ENCODE results near the gene NHSL2.

NHSL2 gene

GRCh38 chrX:72016881-72017783 is 106.5 kb downstream of the NHSL2 start:
- H3K4me1 ChIP-seq (ENCODE audit: control insufficient read depth in 2 of 2, insufficient read depth in 1 of 2, low read depth in 1 of 2, low read length in 2 of 2): peaks cover 0 to 4% of the 10 kb centered on the region in 2 donors
- H2BK12ac ChIP-seq (ENCODE audit: low read length): no peak overlapping the region
- no peak overlapping the region for H3K4me3 ChIP-seq (ENCODE audit: low read length in 2 of 2)
- H3K27me3 ChIP-seq (ENCODE audit: control insufficient read depth in 3 of 3, insufficient read depth in 3 of 3, low read depth in 1 of 3, low read length in 3 of 3): no peaks in the 10 kb centered on the region
- no peak overlapping the region for H3K18ac ChIP-seq (ENCODE audit: low read length)
- no peak overlapping the region for H2BK15ac ChIP-seq (ENCODE audit: low read length)
- no peak overlapping the region for H4K91ac ChIP-seq (ENCODE audit: low read depth, low read length, poor library complexity)
- no peak overlapping the region for H2AK5ac ChIP-seq (ENCODE audit: low read depth, low read length)
- no peak overlapping the region for H3K4ac ChIP-seq (ENCODE audit: low read length)
- WGBS, 2 donors (ENCODE audit: extremely low coverage in 2 of 2, insufficient read length in 2 of 2, insufficient replicate concordance in 1 of 2): no CpG with 5 or more reads among the region's 4 CpGs
- H3K36me3 ChIP-seq (replicated peaks in 1 of 2; ENCODE audit: control insufficient read depth in 2 of 2, insufficient read depth in 2 of 2, low read length in 2 of 2): peaks cover 0 to 32% of the 10 kb centered on the region in 2 donors
- no peaks in the 10 kb centered on the region for H3K79me1 ChIP-seq (ENCODE audit: low read depth, low read length)
- no peak for DNase-seq (ENCODE audit: low spot score)
- H4K8ac ChIP-seq (ENCODE audit: low read depth, low read length): no peak overlapping the region
- no peak overlapping the region for H3K9ac ChIP-seq (ENCODE audit: low read depth, low read length, poor library complexity)
- H3K23ac ChIP-seq (ENCODE audit: low read depth, low read length, poor library complexity): no peak overlapping the region
- no peak overlapping the region for H2AFZ ChIP-seq (ENCODE audit: low read length)
- H2BK5ac ChIP-seq (ENCODE audit: low read length): no peak overlapping the region
- H3K27ac ChIP-seq (replicated peaks; ENCODE audit: low read length): no peak overlapping the region
- no peak overlapping the region for H3K14ac ChIP-seq (ENCODE audit: low read length)
- H3K4me2 ChIP-seq (ENCODE audit: insufficient read depth, low read length, poor library complexity, severe bottlenecking): no peak overlapping the region
- peaks cover 0 to 3% of the 10 kb centered on the region in 2 donors for H3K9me3 ChIP-seq (replicated peaks in 1 of 2; ENCODE audit: control insufficient read depth in 2 of 2, insufficient read depth in 1 of 2, low read depth in 1 of 2, low read length in 2 of 2)
- no peak overlapping the region for H2BK120ac ChIP-seq (ENCODE audit: low read depth, low read length)

GRCh38 chrX:72018277-72019112 is 107.8 kb downstream of the NHSL2 start:
- no peak overlapping the region for H2BK120ac ChIP-seq (ENCODE audit: low read depth, low read length)
- DNase-seq (ENCODE audit: low spot score): peak; percentile 64
- WGBS, 2 donors (ENCODE audit: extremely low coverage in 2 of 2, insufficient read length in 2 of 2, insufficient replicate concordance in 1 of 2): no CpG with 5 or more reads among the region's 70 CpGs

GRCh38 chrX:72019487-72019886 is 108.8 kb downstream of the NHSL2 start:
- no peak overlapping the region for H2BK12ac ChIP-seq (ENCODE audit: low read length)
- H3K14ac ChIP-seq (ENCODE audit: low read length): no peak overlapping the region
- H3K36me3 ChIP-seq (replicated peaks in 1 of 2; ENCODE audit: control insufficient read depth in 2 of 2, insufficient read depth in 2 of 2, low read length in 2 of 2): peaks cover 2 to 47% of the 10 kb centered on the region in 2 donors
- peaks cover 0 to 4% of the 10 kb centered on the region in 2 donors for H3K4me1 ChIP-seq (ENCODE audit: control insufficient read depth in 2 of 2, insufficient read depth in 1 of 2, low read depth in 1 of 2, low read length in 2 of 2)
- H3K9ac ChIP-seq (ENCODE audit: low read depth, low read length, poor library complexity): no peak overlapping the region
- no peak overlapping the region for H3K4ac ChIP-seq (ENCODE audit: low read length)
- no peak overlapping the region for H3K18ac ChIP-seq (ENCODE audit: low read length)
- no peak overlapping the region for H2AFZ ChIP-seq (ENCODE audit: low read length)
- H4K91ac ChIP-seq (ENCODE audit: low read depth, low read length, poor library complexity): no peak overlapping the region
- H2AK5ac ChIP-seq (ENCODE audit: low read depth, low read length): no peak overlapping the region
- H3K4me2 ChIP-seq (ENCODE audit: insufficient read depth, low read length, poor library complexity, severe bottlenecking): no peak overlapping the region
- H3K27ac ChIP-seq (replicated peaks; ENCODE audit: low read length): no peak overlapping the region
- no peak overlapping the region for H4K8ac ChIP-seq (ENCODE audit: low read depth, low read length)
- H3K27me3 ChIP-seq (ENCODE audit: control insufficient read depth in 3 of 3, insufficient read depth in 3 of 3, low read depth in 1 of 3, low read length in 3 of 3): no peaks in the 10 kb centered on the region
- no peaks in the 10 kb centered on the region for H3K9me3 ChIP-seq (replicated peaks in 1 of 2; ENCODE audit: control insufficient read depth in 2 of 2, insufficient read depth in 1 of 2, low read depth in 1 of 2, low read length in 2 of 2)
- H2BK15ac ChIP-seq (ENCODE audit: low read length): no peak overlapping the region
- no peak overlapping the region for H2BK5ac ChIP-seq (ENCODE audit: low read length)
- no peak for DNase-seq (ENCODE audit: low spot score)
- WGBS, 2 donors (ENCODE audit: extremely low coverage in 2 of 2, insufficient read length in 2 of 2, insufficient replicate concordance in 1 of 2): no CpG with 5 or more reads among the region's 3 CpGs
- H2BK120ac ChIP-seq (ENCODE audit: low read depth, low read length): no peak overlapping the region
- H3K23ac ChIP-seq (ENCODE audit: low read depth, low read length, poor library complexity): no peak overlapping the region
- no peaks in the 10 kb centered on the region for H3K79me1 ChIP-seq (ENCODE audit: low read depth, low read length)
- H3K4me3 ChIP-seq (ENCODE audit: low read length in 2 of 2): no peak overlapping the region

More at GRCh38 chrX:72018277-72019112, 107.8 kb downstream of the NHSL2 start:
- peak overlapping the region; percentile 44 for H3K9ac ChIP-seq (ENCODE audit: low read depth, low read length, poor library complexity)
- no peak overlapping the region for H2BK5ac ChIP-seq (ENCODE audit: low read length)
- peaks cover 2 to 38% of the 10 kb centered on the region in 2 donors for H3K36me3 ChIP-seq (replicated peaks in 1 of 2; ENCODE audit: control insufficient read depth in 2 of 2, insufficient read depth in 2 of 2, low read length in 2 of 2)
- H3K27me3 ChIP-seq (ENCODE audit: control insufficient read depth in 3 of 3, insufficient read depth in 3 of 3, low read depth in 1 of 3, low read length in 3 of 3): no peaks in the 10 kb centered on the region
- H3K79me1 ChIP-seq (ENCODE audit: low read depth, low read length): no peaks in the 10 kb centered on the region
- peak overlapping the region; percentile 49 for H2AFZ ChIP-seq (ENCODE audit: low read length)
- no peak overlapping the region for H4K8ac ChIP-seq (ENCODE audit: low read depth, low read length)
- H3K4me3 ChIP-seq (ENCODE audit: low read length in 2 of 2): no peak overlapping the region
- H3K4ac ChIP-seq (ENCODE audit: low read length): no peak overlapping the region
- H3K14ac ChIP-seq (ENCODE audit: low read length): no peak overlapping the region
- H3K4me2 ChIP-seq (ENCODE audit: insufficient read depth, low read length, poor library complexity, severe bottlenecking): peak overlapping the region; percentile 43
- no peak overlapping the region for H3K23ac ChIP-seq (ENCODE audit: low read depth, low read length, poor library complexity)
- H3K9me3 ChIP-seq (replicated peaks in 1 of 2; ENCODE audit: control insufficient read depth in 2 of 2, insufficient read depth in 1 of 2, low read depth in 1 of 2, low read length in 2 of 2): no peaks in the 10 kb centered on the region
- no peak overlapping the region for H4K91ac ChIP-seq (ENCODE audit: low read depth, low read length, poor library complexity)
- H3K18ac ChIP-seq (ENCODE audit: low read length): peak overlapping the region; percentile 71
- peaks cover 0 to 4% of the 10 kb centered on the region in 2 donors for H3K4me1 ChIP-seq (ENCODE audit: control insufficient read depth in 2 of 2, insufficient read depth in 1 of 2, low read depth in 1 of 2, low read length in 2 of 2)
- no peak overlapping the region for H2BK12ac ChIP-seq (ENCODE audit: low read length)
- H2AK5ac ChIP-seq (ENCODE audit: low read depth, low read length): no peak overlapping the region
- H3K27ac ChIP-seq (replicated peaks; ENCODE audit: low read length): no peak overlapping the region
- H2BK15ac ChIP-seq (ENCODE audit: low read length): no peak overlapping the region

GRCh38 chrX:72020204-72020603 is 109.6 kb downstream of the NHSL2 start:
- Histone ChIP-seq H3K4me3 (ENCODE audit: low read length in 2 of 2) (no peak overlapping the region), H2BK12ac (ENCODE audit: low read length) (no peak overlapping the region), H4K91ac (ENCODE audit: low read depth, low read length, poor library complexity) (no peak overlapping the region), H3K9ac (ENCODE audit: low read depth, low read length, poor library complexity) (no peak overlapping the region), H2BK120ac (ENCODE audit: low read depth, low read length) (no peak overlapping the region), H3K36me3 (replicated peaks in 1 of 2; ENCODE audit: control insufficient read depth in 2 of 2, insufficient read depth in 2 of 2, low read length in 2 of 2) (peaks cover 2 to 49% of the 10 kb centered on the region in 2 donors), H3K27ac (replicated peaks; ENCODE audit: low read length) (no peak overlapping the region), H2BK5ac (ENCODE audit: low read length) (no peak overlapping the region), H3K27me3 (ENCODE audit: control insufficient read depth in 3 of 3, insufficient read depth in 3 of 3, low read depth in 1 of 3, low read length in 3 of 3) (no peaks in the 10 kb centered on the region), H3K79me1 (ENCODE audit: low read depth, low read length) (no peaks in the 10 kb centered on the region), H3K4ac (ENCODE audit: low read length) (no peak overlapping the region), H3K4me1 (ENCODE audit: control insufficient read depth in 2 of 2, insufficient read depth in 1 of 2, low read depth in 1 of 2, low read length in 2 of 2) (peaks cover 0 to 4% of the 10 kb centered on the region in 2 donors), H3K23ac (ENCODE audit: low read depth, low read length, poor library complexity) (no peak overlapping the region), H3K18ac (ENCODE audit: low read length) (no peak overlapping the region), H3K9me3 (replicated peaks in 1 of 2; ENCODE audit: control insufficient read depth in 2 of 2, insufficient read depth in 1 of 2, low read depth in 1 of 2, low read length in 2 of 2) (no peaks in the 10 kb centered on the region), H3K14ac (ENCODE audit: low read length) (no peak overlapping the region), H2AFZ (ENCODE audit: low read length) (no peak overlapping the region), H2BK15ac (ENCODE audit: low read length) (no peak overlapping the region), H4K8ac (ENCODE audit: low read depth, low read length) (no peak overlapping the region), H3K4me2 (ENCODE audit: insufficient read depth, low read length, poor library complexity, severe bottlenecking) (no peak overlapping the region), H2AK5ac (ENCODE audit: low read depth, low read length) (no peak overlapping the region)
- no peak for DNase-seq (ENCODE audit: low spot score)
- no CpG with 5 or more reads among the region's 3 CpGs for WGBS, 2 donors (ENCODE audit: extremely low coverage in 2 of 2, insufficient read length in 2 of 2, insufficient replicate concordance in 1 of 2)
